GM12878 (cell line): ENCODE measurements around the gene OVCA2. TPM values are rescaled to one million over a fixed set of nuclear protein-coding genes. Genes with fewer than 3 reads are reported as not detected.

Experiments used
- CTCF ChIP-seq, 3 experiments: IDR thresholded peaks in 2 of 3; conservative IDR thresholded peaks in 1 of 3; 2 replicates each; pipeline ENCODE4 v1.5.1; 2011; ENCODE audit warnings: low read depth in 3 of 3, low read length in 3 of 3, mild to moderate bottlenecking in 3 of 3, control low read depth in 2 of 3, moderate library complexity in 2 of 3, inconsistent platforms in 1 of 3, mixed read lengths in 1 of 3; ENCODE audit not compliant: control insufficient read depth in 2 of 3, insufficient read depth in 1 of 3; ENCODE audit errors: extremely low read depth in 1 of 3
- IKZF2 ChIP-seq, 2 experiments: fragments of 450-650 bp; IDR thresholded peaks; 2 replicates each; pipeline ENCODE4 v1.6.1; 2017; ENCODE audit warnings: mild to moderate bottlenecking in 2 of 2, moderate library complexity in 2 of 2
- RUNX3 ChIP-seq: IDR thresholded peaks from 2 replicates; pipeline ENCODE4 v1.6.1; 2012; ENCODE audit warnings: low read length, inconsistent platforms
- SREBF1 ChIP-seq: IDR thresholded peaks from 2 replicates; pipeline ENCODE4 v1.6.1; 2012; ENCODE audit warnings: mild to moderate bottlenecking, low read length
- ZSCAN29 ChIP-seq: fragments of 450-650 bp; IDR thresholded peaks from 2 replicates; pipeline ENCODE4 v1.6.1; 2017; ENCODE audit warnings: mild to moderate bottlenecking, moderate library complexity
- microRNA counts: library from miRNA; unstranded; fragments of <30 nt; microRNA quantifications from one replicate; lab custom pipeline; 2016
- microRNA-seq: library from miRNA; unstranded; fragments of <30 nt; microRNA quantifications from one replicate; pipeline ENCODE4, GENCODE V29; 2018
- polyA plus RNA-seq, 11 experiments: library from polyadenylated mRNA; depleted of rRNA in 4 of 11; unstranded in 6 of 11; stranded (reverse) in 5 of 11; fragments of >200 nt; fragmentation: Nextera tagmentation in 4 of 11; fragmentation: Illumina TruSeq in 1 of 11; extraction: Ambion mirVana in 4 of 11; extraction: Trizol in 1 of 11; gene quantifications; 1 replicate in 1 of 11; 2 replicates in 10 of 11; pipeline versions ENCODE4 v1.2.1 to v1.2.3, GENCODE V29; 2011 to 2016; ENCODE audit warnings: inconsistent platforms in 2 of 11, missing spikeins in 2 of 11, low read depth in 1 of 11
- small RNA-seq: library from RNA; depleted of rRNA; stranded (forward); fragments of <200 nt; gene quantifications from one replicate; pipeline ENCODE3, GENCODE V24; 2014
- total RNA-seq, 4 experiments: library from RNA; depleted of rRNA in 3 of 4; stranded (reverse); fragments of >200 nt in 3 of 4; fragmentation: Illumina TruSeq in 1 of 4; extraction: Trizol in 1 of 4; gene quantifications; 2 replicates each; pipeline versions ENCODE4 v1.2.1 to v1.2.3, GENCODE V29; 2013 to 2021

The OVCA2 gene
- total and polyA plus RNA-seq, 10 of the 15 experiments (the other 5 are each of a cell fraction or from before 2014, with no cell fraction given), result 6.1 to 75.3 (median 40.7) TPM

- TF ChIP-seq CTCF (IDR thresholded peaks at IDR 0.05 in 2 of 3, conservative IDR thresholded peaks at IDR 0.05 in 1 of 3; ENCODE audit: control insufficient read depth in 2 of 3, extremely low read depth in 1 of 3, insufficient read depth in 1 of 3, low read depth in 3 of 3, low read length in 3 of 3) (0 out of 6 replicates have a peak, but pooled peaks of 1 of the 3 experiments have one; percentile 8), ZSCAN29 (no peak), IKZF2 (IDR thresholded peaks at IDR 0.05) (no peak), RUNX3 (no peak), SREBF1 (no peak)
Observed at GRCh38 chr17:2092253-2092652, 50.4 kb downstream of the OVCA2 start (continued).

MicroRNAs encoded within 50 kb of the gene (microRNA counts, 767-probe panel; counts per million panel counts)
- microRNA hsa-miR-132-3p (lab: Ali Mortazavi, UCI) (3,152 counts per million, percentile 89 among the panel's probes with 10 or more counts), microRNA hsa-miR-212-3p (lab: Ali Mortazavi, UCI) (1,705 counts per million, percentile 66 among the panel's probes with 10 or more counts)

Small RNAs within 50 kb of the gene (microRNA-seq; reads per million reads assigned to microRNA genes)
- gene MIR132 (891 reads per million, percentile 89 among the genes with 10 or more reads in this experiment), gene MIR212 (71.0 reads per million, percentile 71 among the genes with 10 or more reads in this experiment)

Small RNAs within 50 kb of the gene (small RNA-seq; reads per million reads assigned to genes)
- gene AC090617.9, result not detected
- gene MIR132, result 22.5 reads per million, percentile 97 among the genes with 10 or more reads in this experiment
- gene MIR212, result 34.8 reads per million, percentile 98 among the genes with 10 or more reads in this experiment
- gene OVCA2, result not detected

Other genes with a start within 250 kb of the OVCA2 start
- 13.7 and 13.8 TPM in 2 replicates for gene SMYD4, start 212.1 kb upstream of the OVCA2 start, total RNA-seq (2014; rRNA removed)
- 13.6 and 13.7 TPM in 2 replicates for gene SMYD4, start 212.1 kb upstream of the OVCA2 start, total RNA-seq (2014; rRNA removed; fragmentation: Illumina TruSeq; extraction: Trizol)
- 15.6 and 15.8 TPM in 2 replicates for gene SMYD4, start 212.1 kb upstream of the OVCA2 start, total RNA-seq (2021)
- 12.5 and 15.1 TPM in 2 replicates for gene SMYD4, start 212.1 kb upstream of the OVCA2 start, polyA plus RNA-seq (2011; rRNA removed)
- 13.5 and 15.3 TPM in 2 replicates for gene SMYD4, start 212.1 kb upstream of the OVCA2 start, polyA plus RNA-seq (2014; fragmentation: Illumina TruSeq; extraction: Trizol)
- gene SMYD4, start 212.1 kb upstream of the OVCA2 start, polyA plus RNA-seq (2014; fragmentation: Nextera tagmentation; extraction: Ambion mirVana), result 1 to 10 TPM; 2.1 to 2.6 TPM
- gene SMYD4, start 212.1 kb upstream of the OVCA2 start, polyA plus RNA-seq (2014; rRNA removed), result 11.9 and 12.0 TPM in 2 replicates
- 10 to 100 TPM; 16.5 to 18.8 TPM for gene SMYD4, start 212.1 kb upstream of the OVCA2 start, polyA plus RNA-seq (2016; fragmentation: Nextera tagmentation; extraction: Ambion mirVana)
- gene RPA1, start 212.0 kb upstream of the OVCA2 start, total RNA-seq (2014; rRNA removed), result 43.1 and 48.6 TPM in 2 replicates
- gene RPA1, start 212.0 kb upstream of the OVCA2 start, total RNA-seq (2014; rRNA removed; fragmentation: Illumina TruSeq; extraction: Trizol), result 42.7 and 43.2 TPM in 2 replicates
- 187 and 198 TPM in 2 replicates for gene RPA1, start 212.0 kb upstream of the OVCA2 start, total RNA-seq (2021)
- 149 and 153 TPM in 2 replicates for gene RPA1, start 212.0 kb upstream of the OVCA2 start, polyA plus RNA-seq (2011; rRNA removed)
- gene RPA1, start 212.0 kb upstream of the OVCA2 start, polyA plus RNA-seq (2014; fragmentation: Illumina TruSeq; extraction: Trizol), result 75.9 and 92.3 TPM in 2 replicates
- 10 to 100 TPM; 35.9 to 50.6 TPM for gene RPA1, start 212.0 kb upstream of the OVCA2 start, polyA plus RNA-seq (2014; fragmentation: Nextera tagmentation; extraction: Ambion mirVana)
- gene RPA1, start 212.0 kb upstream of the OVCA2 start, polyA plus RNA-seq (2014; rRNA removed), result 66.5 and 69.0 TPM in 2 replicates
- gene RPA1, start 212.0 kb upstream of the OVCA2 start, polyA plus RNA-seq (2016; fragmentation: Nextera tagmentation; extraction: Ambion mirVana), result 100 to 1,000 TPM; 118 to 125 TPM
- gene RTN4RL1, start 16.7 kb upstream of the OVCA2 start, total RNA-seq (2014; rRNA removed), result 0.05 and 0.11 TPM in 2 replicates
- not detected in 2 replicates for gene RTN4RL1, start 16.7 kb upstream of the OVCA2 start, total RNA-seq (2014; rRNA removed; fragmentation: Illumina TruSeq; extraction: Trizol)
- gene RTN4RL1, start 16.7 kb upstream of the OVCA2 start, total RNA-seq (2021), result 0.10 and 0.13 TPM in 2 replicates
- gene RTN4RL1, start 16.7 kb upstream of the OVCA2 start, polyA plus RNA-seq (2011; rRNA removed), result not detected in 2 replicates
- gene RTN4RL1, start 16.7 kb upstream of the OVCA2 start, polyA plus RNA-seq (2014; fragmentation: Illumina TruSeq; extraction: Trizol), result not detected in 2 replicates
- not detected for gene RTN4RL1, start 16.7 kb upstream of the OVCA2 start, polyA plus RNA-seq (2014; fragmentation: Nextera tagmentation; extraction: Ambion mirVana)
- 0.03 and 0.08 TPM in 2 replicates for gene RTN4RL1, start 16.7 kb upstream of the OVCA2 start, polyA plus RNA-seq (2014; rRNA removed)
- not detected for gene RTN4RL1, start 16.7 kb upstream of the OVCA2 start, polyA plus RNA-seq (2016; fragmentation: Nextera tagmentation; extraction: Ambion mirVana)
- gene DPH1, start 11.9 kb upstream of the OVCA2 start, total RNA-seq (2014; rRNA removed), result 21.1 and 22.5 TPM in 2 replicates
- gene DPH1, start 11.9 kb upstream of the OVCA2 start, total RNA-seq (2014; rRNA removed; fragmentation: Illumina TruSeq; extraction: Trizol), result 13.4 and 17.5 TPM in 2 replicates
- 20.2 and 21.3 TPM in 2 replicates for gene DPH1, start 11.9 kb upstream of the OVCA2 start, total RNA-seq (2021)
- 16.0 and 33.6 TPM in 2 replicates for gene DPH1, start 11.9 kb upstream of the OVCA2 start, polyA plus RNA-seq (2011; rRNA removed)
- 7.1 and 16.0 TPM in 2 replicates for gene DPH1, start 11.9 kb upstream of the OVCA2 start, polyA plus RNA-seq (2014; fragmentation: Illumina TruSeq; extraction: Trizol)
- gene DPH1, start 11.9 kb upstream of the OVCA2 start, polyA plus RNA-seq (2014; fragmentation: Nextera tagmentation; extraction: Ambion mirVana), result under 1 TPM; 0.29 to 0.95 TPM
- 22.2 and 24.4 TPM in 2 replicates for gene DPH1, start 11.9 kb upstream of the OVCA2 start, polyA plus RNA-seq (2014; rRNA removed)
- gene DPH1, start 11.9 kb upstream of the OVCA2 start, polyA plus RNA-seq (2016; fragmentation: Nextera tagmentation; extraction: Ambion mirVana), result 10 to 100 TPM; 19.0 to 22.0 TPM
- 30.8 and 40.8 TPM in 2 replicates for gene HIC1, start 13.1 kb downstream of the OVCA2 start, total RNA-seq (2014; rRNA removed)
- gene HIC1, start 13.1 kb downstream of the OVCA2 start, total RNA-seq (2014; rRNA removed; fragmentation: Illumina TruSeq; extraction: Trizol), result 4.6 and 4.9 TPM in 2 replicates
- 55.4 and 61.1 TPM in 2 replicates for gene HIC1, start 13.1 kb downstream of the OVCA2 start, total RNA-seq (2021)
- gene HIC1, start 13.1 kb downstream of the OVCA2 start, polyA plus RNA-seq (2011; rRNA removed), result 4.2 and 10.5 TPM in 2 replicates
- gene HIC1, start 13.1 kb downstream of the OVCA2 start, polyA plus RNA-seq (2014; fragmentation: Illumina TruSeq; extraction: Trizol), result 0.81 and 1.8 TPM in 2 replicates
- gene HIC1, start 13.1 kb downstream of the OVCA2 start, polyA plus RNA-seq (2014; fragmentation: Nextera tagmentation; extraction: Ambion mirVana), result under 1 TPM; 0.11 to 0.57 TPM
- gene HIC1, start 13.1 kb downstream of the OVCA2 start, polyA plus RNA-seq (2014; rRNA removed), result 26.5 and 40.9 TPM in 2 replicates
- gene HIC1, start 13.1 kb downstream of the OVCA2 start, polyA plus RNA-seq (2016; fragmentation: Nextera tagmentation; extraction: Ambion mirVana), result 1 to 10 TPM; 2.0 to 4.9 TPM